WTC11 (cell line): ENCODE results near the gene ALKBH6. TPM values are rescaled to one million over a fixed set of nuclear protein-coding genes. Genes with fewer than 3 reads are reported as not detected.

Experiments
- ATAC-seq: fragments of 200-7000 bp; cut with Tn5 transposase; 2 replicates; pipeline ENCODE4 v1.10.0; 2021; ENCODE audit warnings: mild to moderate bottlenecking, moderate library complexity
- CTCF ChIA-PET: fragments of 300-600 bp; sonication (Branson Sonifier 250); formaldehyde crosslinking; loops from one replicate; lab custom pipeline; 2021; ENCODE audit warnings: antibody characterized with exemption; lab: Charles Lee
- POLR2A ChIA-PET: fragments of 350-600 bp; sonication (Branson Sonifier 250); formaldehyde crosslinking; loops from one replicate; lab custom pipeline; 2021; ENCODE audit warnings: antibody characterized with exemption; lab: Charles Lee
- DNase-seq: peaks from one replicate; pipeline ENCODE4 v3.0.0; 2021; ENCODE audit warnings: low spot score
- H3K27ac Mint-ChIP-seq: 2 replicates; pipeline ENCODE4 v1.8.0; 2021; ENCODE audit warnings: mixed read lengths
- H3K27me3 Mint-ChIP-seq: 2 replicates; pipeline ENCODE4 v1.8.0; 2021; ENCODE audit warnings: low read depth, mild to moderate bottlenecking, moderate library complexity, mixed read lengths
- H3K36me3 Mint-ChIP-seq: 2 replicates; pipeline ENCODE4 v1.8.0; 2021; ENCODE audit warnings: mixed read lengths
- H3K4me1 Mint-ChIP-seq: 2 replicates; pipeline ENCODE4 v1.8.0; 2022; ENCODE audit warnings: mixed read lengths
- H3K4me3 Mint-ChIP-seq: 2 replicates; pipeline ENCODE4 v1.8.0; 2021; ENCODE audit warnings: mild to moderate bottlenecking, moderate library complexity, mixed read lengths
- H3K9me3 Mint-ChIP-seq: 2 replicates; pipeline ENCODE4 v1.8.0; 2021; ENCODE audit warnings: mixed read lengths
- AR ChIP-seq: fragments of 250-450 bp; sonication (Bioruptor Pico); IDR thresholded peaks from 2 replicates; pipeline ENCODE4 v1.9.0; 2021; ENCODE audit warnings: mild to moderate bottlenecking
- ATF1 ChIP-seq: sonication (generic); formaldehyde crosslinking; IDR thresholded peaks from 2 replicates; pipeline ENCODE4 v1.8.1; 2023; ENCODE audit warnings: mild to moderate bottlenecking, moderate library complexity, missing genetic modification reagents
- CBFB ChIP-seq: sonication (generic); formaldehyde crosslinking; IDR thresholded peaks from 2 replicates; pipeline ENCODE4 v1.8.1; 2022; ENCODE audit warnings: mild to moderate bottlenecking, low read depth, missing genetic modification reagents
- CREM ChIP-seq: sonication (generic); formaldehyde crosslinking; IDR thresholded peaks from 2 replicates; pipeline ENCODE4 v1.8.1; 2022; ENCODE audit warnings: mild to moderate bottlenecking, missing genetic modification reagents, moderate library complexity
- CTCF ChIP-seq: fragments of 200-600 bp; IDR thresholded peaks from 2 replicates; pipeline ENCODE4 v1.8.0; 2022; ENCODE audit warnings: antibody characterized with exemption
- ETV6 ChIP-seq: sonication (generic); formaldehyde crosslinking; IDR thresholded peaks from 2 replicates; pipeline ENCODE4 v1.8.1; 2022; ENCODE audit warnings: mild to moderate bottlenecking, missing genetic modification reagents
- GABPB1 ChIP-seq: sonication (generic); formaldehyde crosslinking; IDR thresholded peaks from 2 replicates; pipeline ENCODE4 v1.8.1; 2023; ENCODE audit warnings: mild to moderate bottlenecking, missing genetic modification reagents
- HMGA2 ChIP-seq: fragments of 250-450 bp; sonication (Bioruptor Pico); IDR thresholded peaks from 2 replicates; pipeline ENCODE4 v1.4.0; 2021; ENCODE audit warnings: mild to moderate bottlenecking, moderate library complexity
- IRF1 ChIP-seq: sonication (generic); formaldehyde crosslinking; IDR thresholded peaks from 2 replicates; pipeline ENCODE4 v1.8.0; 2023; ENCODE audit warnings: missing genetic modification reagents
- IRF2 ChIP-seq: sonication (generic); formaldehyde crosslinking; IDR thresholded peaks from 2 replicates; pipeline ENCODE4 v1.8.0; 2022; ENCODE audit warnings: low read depth, missing genetic modification reagents, borderline replicate concordance
- JAZF1 ChIP-seq: fragments of 250-450 bp; sonication (Bioruptor Pico); IDR thresholded peaks from 2 replicates; pipeline ENCODE4 v1.9.0; 2021; ENCODE audit warnings: moderate library complexity, mild to moderate bottlenecking, inconsistent platforms
- KAT7 ChIP-seq: sonication (generic); formaldehyde crosslinking; IDR thresholded peaks from 2 replicates; pipeline ENCODE4 v1.8.1; 2023; ENCODE audit warnings: missing genetic modification reagents, mild to moderate bottlenecking, borderline replicate concordance
- MAX ChIP-seq: sonication (generic); formaldehyde crosslinking; IDR thresholded peaks from 2 replicates; pipeline ENCODE4 v1.8.0; 2022; ENCODE audit warnings: mild to moderate bottlenecking, missing genetic modification reagents
- MXD4 ChIP-seq: fragments of 250-450 bp; sonication (Bioruptor Pico); IDR thresholded peaks from 2 replicates; pipeline ENCODE4 v1.8.0; 2021; ENCODE audit warnings: mild to moderate bottlenecking, moderate library complexity, borderline replicate concordance
- NFE2L1 ChIP-seq: sonication (generic); formaldehyde crosslinking; IDR thresholded peaks from 2 replicates; pipeline ENCODE4 v1.8.1; 2023; ENCODE audit warnings: missing genetic modification reagents
- NFYB ChIP-seq: sonication (generic); formaldehyde crosslinking; conservative IDR thresholded peaks from 2 replicates; pipeline ENCODE4 v1.8.0; 2022; ENCODE audit warnings: low read depth, missing genetic modification reagents
- SP1 ChIP-seq: sonication (generic); formaldehyde crosslinking; conservative IDR thresholded peaks from 2 replicates; pipeline ENCODE4 v1.8.1; 2022; ENCODE audit warnings: missing genetic modification reagents
- TCF7 ChIP-seq: sonication (generic); formaldehyde crosslinking; IDR thresholded peaks from 2 replicates; pipeline ENCODE4 v1.8.0; 2022; ENCODE audit warnings: mild to moderate bottlenecking, low read depth, missing genetic modification reagents, moderate library complexity
- TP53 ChIP-seq: sonication (generic); formaldehyde crosslinking; IDR thresholded peaks from 2 replicates; pipeline ENCODE4 v1.8.1; 2023; ENCODE audit warnings: mild to moderate bottlenecking, missing genetic modification reagents
- USF2 ChIP-seq: sonication (generic); formaldehyde crosslinking; IDR thresholded peaks from 2 replicates; pipeline ENCODE4 v1.8.1; 2023; ENCODE audit warnings: mild to moderate bottlenecking, missing genetic modification reagents, moderate library complexity
- ZNF121 ChIP-seq: sonication (generic); formaldehyde crosslinking; IDR thresholded peaks from 2 replicates; pipeline ENCODE4 v1.8.0; 2023; ENCODE audit warnings: missing genetic modification reagents
- ZNF138 ChIP-seq: sonication (generic); formaldehyde crosslinking; conservative IDR thresholded peaks from 2 replicates; pipeline ENCODE4 v1.8.1; 2022; ENCODE audit warnings: mild to moderate bottlenecking, moderate library complexity, missing genetic modification reagents
- ZNF232 ChIP-seq: sonication (generic); formaldehyde crosslinking; IDR thresholded peaks from 2 replicates; pipeline ENCODE4 v1.8.0; 2022; ENCODE audit warnings: mild to moderate bottlenecking, missing genetic modification reagents
- ZNF671 ChIP-seq: fragments of 250-450 bp; sonication (Bioruptor Pico); IDR thresholded peaks from 2 replicates; pipeline ENCODE4 v1.8.0; 2021; ENCODE audit warnings: mild to moderate bottlenecking
- total RNA-seq: library from RNA; stranded (reverse); gene quantifications from 3 replicates; pipeline ENCODE4 v1.2.3, GENCODE V29; 2021

Gene ALKBH6
- total RNA-seq, 1 experiment from 2014 or later: 28.1 TPM

GRCh38 chr19:36010402-36010801, 3.6 kb downstream of the ALKBH6 start:
- Mint-ChIP-seq H3K36me3 (peaks cover 7% of the 10 kb centered on the region), H3K27ac (no peak overlapping the region), H3K4me3 (peak overlapping the region; percentile 63), H3K4me1 (peaks cover 35% of the 10 kb centered on the region), H3K9me3 (no peaks in the 10 kb centered on the region), H3K27me3 (peaks cover 16% of the 10 kb centered on the region)
- CTCF ChIA-PET: interaction anchor here (1.1 to 1.4 kb wide), 2 partner anchors 12 to 79 kb away, joined by 3 to 7 read pairs; no protein-coding TSS in a partner anchor
- no peak for TF ChIP-seq IRF2
- no peak for TF ChIP-seq USF2 (CRISPR knock-in tag)
- no peak for TF ChIP-seq ZNF138 (CRISPR knock-in tag)
- no peak for TF ChIP-seq AR (CRISPR knock-in tag)
- no peak for TF ChIP-seq ZNF671
- no peak for TF ChIP-seq NFYB
- TF ChIP-seq JAZF1 (CRISPR knock-in tag): no peak
- no peak for TF ChIP-seq ZNF232 (CRISPR knock-in tag)
- TF ChIP-seq HMGA2 (CRISPR knock-in tag): no peak
- TF ChIP-seq CREM (CRISPR knock-in tag): no peak
- no peak for TF ChIP-seq CTCF
- TF ChIP-seq KAT7 (CRISPR knock-in tag): no peak
- TF ChIP-seq NFE2L1 (CRISPR knock-in tag): no peak
- DNase-seq (no peak), ATAC-seq (no peak)
- POLR2A ChIA-PET: interaction anchor here (2.7 kb wide), 1 partner anchor 43 kb away, joined by 18 read pairs; the partner anchor contains the start of gene THAP8

- H3K36me3 Mint-ChIP-seq: peaks cover 11% of the 10 kb centered on the region
- H3K4me3 Mint-ChIP-seq: peak overlapping the region; percentile 63
- no peaks in the 10 kb centered on the region for H3K9me3 Mint-ChIP-seq
- peak overlapping the region; percentile 49; the same call in 1 of the 2 replicates for H3K27ac Mint-ChIP-seq
- DNase-seq (no peak), ATAC-seq (no peak)
- peaks cover 29% of the 10 kb centered on the region for H3K4me1 Mint-ChIP-seq
- TF ChIP-seq TCF7 (CRISPR knock-in tag) (no peak), TP53 (0 out of 2 replicates have a peak, but pooled peaks have one; percentile 3)
- ChIA-PET POLR2A (interaction anchor here (1.5 to 2.7 kb wide), 2 partner anchors 11 to 44 kb away, joined by 4 to 18 read pairs; partner anchors contain the start of gene THAP8), CTCF (interaction anchor here (1.1 to 2.0 kb wide), 7 partner anchors 12 to 265 kb away, joined by 3 to 13 read pairs (median 4); partner anchors contain the start of gene THAP8)
- H3K27me3 Mint-ChIP-seq: peaks cover 16% of the 10 kb centered on the region
Measured at GRCh38 chr19:36009633-36010379, 4.2 kb downstream of the ALKBH6 start.

- Mint-ChIP-seq H3K4me3 (peak overlapping the region; percentile 91), H3K36me3 (peaks cover 15% of the 10 kb centered on the region), H3K4me1 (peaks cover 26% of the 10 kb centered on the region), H3K27ac (peak overlapping the region; percentile 49; the same call in 1 of the 2 replicates), H3K27me3 (peaks cover 16% of the 10 kb centered on the region), H3K9me3 (no peaks in the 10 kb centered on the region)
- ChIA-PET CTCF (interaction anchor here (0.6 to 2.0 kb wide), 11 partner anchors 11 to 265 kb away, joined by 3 to 13 read pairs (median 4); partner anchors contain the start of gene THAP8), POLR2A (interaction anchor here (1.0 to 2.7 kb wide), 5 partner anchors 11 to 269 kb away, joined by 3 to 18 read pairs (median 4); partner anchors contain the start of genes SDHAF1 and THAP8)
- peak; percentile 74 for DNase-seq
- peak; percentile 10 for ATAC-seq
- no peak for TF ChIP-seq GABPB1
- TF ChIP-seq IRF1 (CRISPR knock-in tag): peak; percentile 41; the same call in 1 of the 2 replicates
- no peak for TF ChIP-seq MAX
- no peak for TF ChIP-seq MXD4 (CRISPR knock-in tag)
- no peak for TF ChIP-seq ATF1
- TF ChIP-seq CBFB (CRISPR knock-in tag): 0 out of 2 replicates have a peak, but pooled peaks have one; percentile 58
- peak; percentile 68; the same call in 1 of the 2 replicates for TF ChIP-seq ETV6 (CRISPR knock-in tag)
- no peak for TF ChIP-seq ZNF121 (CRISPR knock-in tag)
- TF ChIP-seq SP1 (CRISPR knock-in tag): peak; percentile 42; the same call in 1 of the 2 replicates
Measured at GRCh38 chr19:36009220-36009619, 4.8 kb downstream of the ALKBH6 start.
